Coronary artery (tissue), 2 donors: ENCODE results near the gene IL17RA.

ENCODE experiments used
- DNase-seq: peaks from one replicate; pipeline ENCODE4 v3.0.0-alpha.2; 2017; ENCODE audit warnings: low spot score
- H3K27ac ChIP-seq, 2 donors: fragments of 200-600 bp; sonication (generic); one replicate each; pipeline ENCODE4 v1.5.1; 2016 to 2019
- H3K4me3 ChIP-seq: fragments of 200-600 bp; sonication (generic); 2 replicates; pipeline ENCODE4 v1.5.1; 2016; ENCODE audit warnings: mild to moderate bottlenecking, moderate library complexity
- CTCF ChIP-seq: fragments of 200-600 bp; sonication (generic); IDR thresholded peaks from one replicate; pipeline ENCODE4 v1.5.1; 2019; ENCODE audit warnings: antibody characterized with exemption

IL17RA gene

GRCh38 chr22:17106161-17106784 is 21.5 kb downstream of the IL17RA start:
- Histone ChIP-seq H3K4me3 (no peak overlapping the region), H3K27ac (peak overlapping the region in 1 of 2 donors; percentile 66)
- DNase-seq, result peak; percentile 67
- no peak for TF ChIP-seq CTCF

DNA sequence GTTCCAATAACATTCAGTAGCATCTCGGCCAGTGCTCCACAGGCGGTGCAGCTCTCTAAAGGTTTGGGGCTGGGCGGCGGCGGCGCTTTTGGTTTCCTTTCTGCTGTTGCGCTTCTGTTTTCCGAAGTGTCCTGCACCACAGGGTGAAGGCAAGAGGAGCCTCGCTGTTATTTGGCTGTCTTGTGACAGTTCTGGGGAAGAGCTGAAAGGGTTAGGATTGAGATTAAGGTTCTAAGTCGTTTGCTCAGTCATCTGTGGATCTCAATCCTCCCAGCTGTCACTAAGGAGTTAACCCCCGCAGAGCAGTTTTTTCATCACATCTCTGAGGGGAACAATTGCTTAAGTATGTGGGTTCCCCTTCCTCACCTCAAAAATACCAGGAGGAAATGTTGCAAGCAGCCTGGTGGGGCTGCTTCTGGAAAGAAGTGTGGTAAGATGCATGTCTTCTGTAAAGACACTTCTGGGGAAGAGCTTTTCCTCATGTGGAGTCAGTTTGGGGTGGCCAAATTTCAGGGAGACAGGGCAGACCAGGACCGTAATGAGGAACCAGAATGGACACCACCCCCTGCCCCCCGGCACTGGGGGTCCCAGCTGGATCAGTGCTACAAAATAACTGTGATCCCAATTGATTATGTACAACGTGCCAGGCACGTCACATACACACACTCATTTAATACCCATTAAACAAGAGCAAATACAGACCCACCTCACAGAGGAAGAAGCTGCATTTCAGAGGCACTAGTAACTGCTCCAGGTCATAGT is 22.2 kb downstream of the IL17RA start:
- Histone ChIP-seq H3K27ac (peak overlapping the region in 1 of 2 donors; percentile 66), H3K4me3 (no peak overlapping the region)
- DNase-seq, result no peak
- no peak for TF ChIP-seq CTCF

GRCh38 chr22:17107547-17107810 is 22.7 kb downstream of the IL17RA start:
- DNase-seq, result no peak
- Histone ChIP-seq H3K27ac (peak overlapping the region in 1 of 2 donors; percentile 50), H3K4me3 (no peak overlapping the region)
- no peak for TF ChIP-seq CTCF

DNA sequence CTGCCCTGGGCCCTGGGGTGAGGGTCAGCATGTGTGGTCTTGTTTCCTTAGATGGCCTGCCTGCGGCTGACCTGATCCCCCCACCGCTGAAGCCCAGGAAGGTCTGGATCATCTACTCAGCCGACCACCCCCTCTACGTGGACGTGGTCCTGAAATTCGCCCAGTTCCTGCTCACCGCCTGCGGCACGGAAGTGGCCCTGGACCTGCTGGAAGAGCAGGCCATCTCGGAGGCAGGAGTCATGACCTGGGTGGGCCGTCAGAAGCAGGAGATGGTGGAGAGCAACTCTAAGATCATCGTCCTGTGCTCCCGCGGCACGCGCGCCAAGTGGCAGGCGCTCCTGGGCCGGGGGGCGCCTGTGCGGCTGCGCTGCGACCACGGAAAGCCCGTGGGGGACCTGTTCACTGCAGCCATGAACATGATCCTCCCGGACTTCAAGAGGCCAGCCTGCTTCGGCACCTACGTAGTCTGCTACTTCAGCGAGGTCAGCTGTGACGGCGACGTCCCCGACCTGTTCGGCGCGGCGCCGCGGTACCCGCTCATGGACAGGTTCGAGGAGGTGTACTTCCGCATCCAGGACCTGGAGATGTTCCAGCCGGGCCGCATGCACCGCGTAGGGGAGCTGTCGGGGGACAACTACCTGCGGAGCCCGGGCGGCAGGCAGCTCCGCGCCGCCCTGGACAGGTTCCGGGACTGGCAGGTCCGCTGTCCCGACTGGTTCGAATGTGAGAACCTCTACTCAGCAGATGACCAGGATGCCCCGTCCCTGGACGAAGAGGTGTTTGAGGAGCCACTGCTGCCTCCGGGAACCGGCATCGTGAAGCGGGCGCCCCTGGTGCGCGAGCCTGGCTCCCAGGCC is 23.7 kb downstream of the IL17RA start:
- DNase-seq, result no peak
- Histone ChIP-seq H3K27ac (no peak overlapping the region), H3K4me3 (no peak overlapping the region)
- no peak for TF ChIP-seq CTCF

- no peak for DNase-seq
- Histone ChIP-seq H3K27ac (no peak overlapping the region), H3K4me3 (no peak overlapping the region)
- no peak for TF ChIP-seq CTCF
Observed at GRCh38 chr22:17109113-17109865, 24.5 kb downstream of the IL17RA start.

- no peak overlapping the region for H3K27ac ChIP-seq
- no peak overlapping the region for H3K4me3 ChIP-seq
- TF ChIP-seq CTCF, result no peak
- DNase-seq, result no peak
Observed at GRCh38 chr22:17109976-17110375, 25.2 kb downstream of the IL17RA start.
